Measurements from ENCODE around the gene FGD4.
A peak's percentile ranks its signal among the peaks of the same experiment; 100 is the strongest.

FGD4 gene

GRCh38 chr12:32615441-32615840 is 216.1 kb downstream of the FGD4 start:
- no peak for DNase-seq

DNA sequence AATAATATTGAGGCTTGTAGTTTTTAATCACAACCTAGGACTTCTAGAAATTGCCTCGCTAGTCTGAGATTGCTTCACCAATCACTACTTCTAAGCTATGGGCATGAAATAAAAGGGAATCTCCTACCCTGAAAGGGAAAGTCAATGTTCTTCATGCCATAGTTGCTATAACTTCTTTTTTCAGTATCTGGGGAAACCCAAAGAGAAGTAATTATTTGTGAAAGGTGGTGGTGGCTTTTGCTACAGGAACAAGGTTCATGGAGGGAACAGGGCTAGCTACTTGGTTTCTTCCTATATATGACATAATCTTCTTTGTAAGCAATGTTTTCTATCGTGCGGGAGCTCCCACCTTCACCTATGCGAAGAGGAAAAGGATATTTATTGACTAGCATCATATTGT is 218.2 kb downstream of the FGD4 start:
- no peak for DNase-seq

DNA sequence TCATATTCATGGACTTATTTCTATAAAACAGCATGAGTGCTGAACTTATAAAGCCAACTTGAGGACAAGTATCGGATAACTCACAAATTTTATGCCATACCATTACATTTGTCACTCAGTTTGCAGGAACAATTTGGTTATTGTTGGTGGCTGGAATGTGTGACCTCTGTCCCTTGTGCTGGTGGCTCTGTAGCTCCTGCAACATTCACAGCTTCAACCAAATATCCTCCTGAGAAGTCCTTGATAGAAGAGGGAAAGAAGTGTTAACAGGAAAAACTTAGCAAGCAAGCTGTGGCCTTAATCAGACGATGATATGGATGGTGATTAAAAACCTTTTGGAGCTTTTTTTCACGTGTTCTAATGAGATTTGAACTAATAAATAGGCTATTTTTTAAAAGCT is 218.8 kb downstream of the FGD4 start:
- DNase-seq = no peak

GRCh38 chr12:32627976-32628375 is 228.6 kb downstream of the FGD4 start:
- no peak for DNase-seq

DNA sequence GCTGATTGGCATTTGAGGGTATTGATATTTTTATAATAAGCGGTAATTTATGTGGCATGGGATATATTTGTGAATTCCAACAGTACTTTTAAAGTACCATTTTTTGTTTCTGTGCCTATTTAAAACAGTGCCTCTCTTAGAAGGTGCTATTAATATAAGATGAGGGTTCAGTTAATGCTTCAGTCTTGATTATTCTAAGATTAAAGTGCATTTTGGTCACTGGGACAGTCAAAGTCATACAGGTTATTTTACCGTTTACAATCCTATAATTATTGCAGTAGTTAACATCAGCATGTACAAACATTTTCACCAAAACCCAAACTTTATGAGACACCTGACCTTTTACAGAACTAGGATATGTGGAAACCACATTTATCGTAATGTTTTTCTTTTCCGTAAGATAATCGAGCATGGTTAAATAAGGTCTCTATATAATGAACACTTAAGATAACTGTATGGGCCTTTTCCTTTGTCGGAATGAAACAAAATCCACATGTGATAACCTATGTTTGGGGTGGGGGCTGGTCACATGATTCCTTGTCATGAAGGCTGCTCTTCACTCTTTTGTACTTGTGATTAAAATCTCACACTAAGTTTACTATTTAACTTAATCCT is 242.0 kb downstream of the FGD4 start:
- DNase-seq = no peak

DNA sequence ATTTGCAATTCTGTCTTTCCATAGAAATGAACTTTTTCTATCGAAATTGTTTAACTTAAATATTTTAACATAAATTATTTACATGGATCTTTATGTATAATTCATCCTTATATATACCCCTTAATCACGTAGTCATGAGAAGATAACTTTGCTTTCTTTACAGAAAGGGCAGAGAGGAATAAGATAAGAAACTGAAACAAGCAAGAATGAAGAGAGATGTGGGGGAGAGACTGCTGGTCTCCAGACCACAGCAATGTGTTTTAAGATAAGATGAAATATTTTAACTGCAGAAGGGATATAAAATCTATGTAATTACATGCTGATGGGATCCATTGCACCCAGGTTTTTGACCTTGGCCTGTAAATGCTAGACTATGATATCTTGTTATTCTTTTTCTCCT is 245.1 kb downstream of the FGD4 start:
- no peak for DNase-seq

- DNase-seq = no peak
These were observed 247.9 kb downstream of the FGD4 start for GRCh38 chr12:32647275-32647674.

GRCh38 chr12:32650508-32650907 is 251.2 kb downstream of the FGD4 start:
- no peak for DNase-seq

GRCh38 chr12:32651151-32651955 is 252.0 kb downstream of the FGD4 start:
- DNase-seq = no peak

GRCh38 chr12:32651956-32652210 is 252.5 kb downstream of the FGD4 start:
- DNase-seq = no peak

- no peak for DNase-seq
These were observed 260.6 kb downstream of the FGD4 start for GRCh38 chr12:32659908-32660440.

DNA sequence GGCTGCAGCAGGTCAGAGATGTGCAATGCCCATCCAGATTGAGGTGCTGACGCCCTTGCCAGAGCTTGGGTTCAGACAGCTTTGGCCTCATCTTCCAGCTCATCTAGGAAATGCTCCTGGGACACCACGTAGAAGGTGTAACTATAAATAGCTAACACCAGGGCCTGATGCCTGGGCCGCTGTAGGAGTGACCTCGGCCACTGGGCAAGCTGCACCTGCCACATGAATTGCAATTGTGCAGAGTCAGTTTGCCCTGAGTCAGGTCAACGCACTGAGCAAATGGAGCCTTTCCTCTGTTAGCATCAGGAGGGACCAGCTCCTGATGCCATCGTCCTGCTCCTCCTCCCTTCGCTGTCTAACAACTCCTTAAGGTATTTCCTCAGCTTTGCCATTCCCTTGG is 262.3 kb downstream of the FGD4 start:
- peak; percentile 14 to 25 for DNase-seq

- DNase-seq = no peak
These were observed 263.3 kb downstream of the FGD4 start for GRCh38 chr12:32662665-32663064.

- no peak for DNase-seq
These were observed 266.7 kb downstream of the FGD4 start for GRCh38 chr12:32666018-32666417.

DNA sequence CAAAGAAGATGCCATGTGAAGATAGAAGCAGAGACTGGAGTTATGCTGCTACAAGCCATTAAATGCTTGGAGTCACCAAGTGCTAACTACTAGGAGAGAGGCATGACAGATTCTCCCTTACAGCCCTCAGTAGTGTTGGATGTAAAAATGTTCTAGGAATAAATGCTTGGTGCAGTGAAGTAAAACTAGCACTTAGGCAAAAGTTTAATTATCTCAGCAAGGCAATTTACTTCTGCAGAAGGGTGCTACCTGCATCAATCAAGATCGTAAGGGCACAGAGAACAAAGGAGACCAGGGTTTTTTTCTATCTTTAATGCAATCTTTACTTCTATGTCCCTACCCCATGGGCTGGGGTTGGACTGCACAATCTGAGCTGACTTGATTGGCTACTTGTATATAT is 270.2 kb downstream of the FGD4 start:
- no peak for DNase-seq

DNA sequence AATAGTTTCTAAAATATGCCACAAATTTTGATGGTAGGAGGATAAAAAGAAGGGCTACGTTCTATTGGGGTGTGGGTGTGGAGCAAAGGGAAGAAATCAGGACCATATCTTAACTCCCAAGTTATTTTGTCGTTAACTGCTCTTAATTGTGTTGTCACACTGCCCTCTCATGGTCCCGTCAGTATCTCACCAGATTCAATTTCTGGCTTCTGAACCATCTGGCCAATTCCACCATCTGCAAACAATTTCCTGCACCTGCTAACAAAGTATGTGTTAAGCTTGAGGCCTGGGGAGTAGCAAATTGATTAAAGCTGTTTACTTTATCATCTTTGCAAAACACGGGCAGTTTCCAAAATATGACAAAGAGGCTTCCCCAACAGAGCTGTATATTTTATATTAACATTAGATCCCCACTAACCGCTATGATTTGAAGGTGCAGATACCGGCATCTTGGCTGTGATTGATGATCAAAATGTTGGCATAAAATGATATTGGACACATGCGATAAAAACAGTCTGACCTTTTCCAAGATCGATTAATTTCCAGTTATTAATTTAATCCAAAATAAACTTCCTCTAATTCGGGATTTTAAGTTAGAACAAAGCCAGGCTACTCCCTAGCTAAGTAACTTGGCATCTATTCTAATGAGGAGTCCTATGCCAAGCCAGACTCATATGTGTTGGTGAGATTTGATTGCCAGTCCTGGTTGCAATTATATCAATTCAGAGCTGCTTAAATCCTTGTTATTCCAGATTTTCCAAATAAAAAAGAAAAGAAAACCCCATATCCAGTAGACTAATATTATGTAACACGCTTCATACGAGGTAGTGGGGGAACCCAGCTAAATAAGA is 272.8 kb downstream of the FGD4 start:
- peak; percentile 78 to 85 for DNase-seq

- DNase-seq = peak; percentile 94 to 97
These were observed 279.9 kb downstream of the FGD4 start, which contains the start of gene DNM1L for GRCh38 chr12:32679091-32679919. DNM1L (plus strand) TSS chr12:32679301; CDS start chr12:32679364, 63 bp downstream.

- DNase-seq = peak in 1 of 2 experiments; percentile 30
These were observed 280.5 kb downstream of the FGD4 start for GRCh38 chr12:32679920-32680237.

DNA sequence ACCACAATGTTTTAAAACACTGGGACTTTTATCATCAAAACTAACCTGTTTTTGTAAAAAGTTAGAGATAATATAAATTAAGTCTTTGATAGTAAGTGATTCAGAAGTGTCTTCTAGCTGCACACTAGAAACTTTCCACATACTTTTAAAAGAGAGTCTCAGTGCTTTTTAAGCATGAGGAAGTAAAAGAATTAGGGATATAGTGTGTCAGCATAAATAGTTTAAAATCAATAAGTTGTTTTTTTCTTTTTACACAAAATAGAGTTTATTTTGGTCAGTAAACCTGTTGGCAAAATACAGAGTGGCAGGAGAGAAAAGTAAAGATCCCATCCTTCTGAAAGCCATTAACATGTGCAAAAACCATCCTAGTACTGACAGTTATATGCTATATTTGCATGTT is 281.4 kb downstream of the FGD4 start:
- DNase-seq = no peak

DNA sequence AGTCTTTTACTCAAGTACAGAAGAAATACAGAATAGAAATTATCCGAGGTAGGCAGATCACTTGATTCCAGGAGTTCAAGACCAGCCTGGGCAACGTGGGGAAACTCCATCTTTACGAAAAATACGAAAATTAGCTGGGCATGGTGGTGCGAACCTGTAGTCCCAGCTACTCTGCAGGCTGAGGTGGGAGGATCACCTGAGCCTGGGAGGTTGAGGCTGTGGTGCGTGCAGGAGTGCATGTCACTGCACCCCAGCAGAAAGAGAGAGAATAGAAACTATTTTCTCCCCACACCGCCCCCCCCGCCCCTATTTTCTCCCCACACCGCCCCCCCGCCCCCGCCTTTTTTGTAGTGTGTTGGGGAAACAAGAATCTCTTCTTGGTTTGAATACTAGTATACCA is 281.9 kb downstream of the FGD4 start:
- DNase-seq = no peak

- no peak for DNase-seq
These were observed 287.0 kb downstream of the FGD4 start for GRCh38 chr12:32686340-32686739.

- no peak for DNase-seq
These were observed 289.4 kb downstream of the FGD4 start for GRCh38 chr12:32688786-32689185.

DNA sequence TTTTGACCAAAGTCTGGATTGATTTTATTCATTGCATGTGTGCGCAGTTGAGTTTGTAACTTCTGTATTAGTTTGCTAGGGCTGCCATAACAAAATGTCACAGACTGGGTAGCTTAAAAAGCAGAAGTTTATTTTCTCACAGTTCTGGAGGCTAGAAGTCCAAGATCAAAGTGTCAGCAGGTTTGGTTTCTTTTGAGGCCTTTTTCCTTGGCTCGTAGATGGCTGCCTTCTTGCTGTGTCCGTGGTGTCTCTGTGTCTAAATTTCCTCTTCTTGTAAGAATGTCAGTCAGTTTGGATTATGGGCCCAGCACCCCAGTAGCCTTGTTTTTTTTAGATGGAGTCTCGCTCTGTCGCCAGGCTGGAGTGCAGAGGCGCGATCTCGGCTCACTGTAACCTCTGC is 291.6 kb downstream of the FGD4 start:
- no peak for DNase-seq
